ENCODE data around the gene TIMM17B.

Gene TIMM17B

GRCh38 chrX:48918643-48919340 lies 21.2 kb upstream of the TIMM17B start, which contains the start of gene PIM2:
TSS of gene PIM2 (minus strand) at chrX:48919024. CDS start at chrX:48918834, 190 bp downstream.
- DNase-seq (ENCODE audit: low read depth in 2 of 2, low spot score in 1 of 2) = peak; percentile 71 to 84

- no peak for DNase-seq (ENCODE audit: low read depth in 2 of 2, low spot score in 1 of 2)
These were observed 20.7 kb upstream of the TIMM17B start for GRCh38 chrX:48918301-48918642.

DNA sequence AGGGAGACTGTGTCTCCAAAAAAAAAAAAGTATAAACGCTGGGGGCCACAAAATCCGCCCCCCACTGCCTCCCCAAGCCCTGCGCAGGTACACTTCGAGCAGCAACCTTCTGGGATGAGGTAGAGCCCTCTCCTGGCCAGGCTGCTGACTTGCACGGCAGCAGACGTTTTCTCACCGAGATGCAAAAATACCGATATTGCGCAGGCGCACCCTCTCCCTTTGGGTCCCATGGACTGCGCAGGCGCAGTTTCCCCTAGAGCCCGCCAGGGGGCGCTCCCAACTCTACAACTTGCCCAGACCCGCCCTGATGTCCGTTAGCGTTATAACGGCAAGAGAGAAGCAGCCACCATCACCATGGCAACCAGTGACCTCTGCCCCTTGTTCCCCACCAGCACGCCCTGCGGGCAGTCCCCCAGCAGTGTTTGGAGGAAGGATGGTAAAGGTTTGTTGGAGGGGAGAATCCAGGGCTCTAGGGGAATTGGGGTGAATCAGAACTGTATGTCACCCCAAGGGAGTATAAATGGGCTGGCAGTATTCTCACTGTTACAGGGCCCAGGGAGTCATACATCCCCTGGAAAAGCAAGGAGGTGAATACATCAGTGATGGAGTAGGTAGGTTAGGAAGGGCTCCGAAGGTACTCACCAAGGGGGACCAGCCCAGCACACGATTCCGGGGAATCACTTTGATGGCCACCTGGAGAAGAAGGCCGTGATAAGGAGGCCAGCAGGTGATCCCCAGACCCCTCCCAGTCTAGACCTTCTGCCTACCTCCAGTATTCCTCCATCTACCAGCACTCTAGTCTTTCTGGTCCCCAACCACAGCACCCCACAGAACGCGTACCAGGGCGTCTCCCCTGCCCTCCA lies 19.8 kb upstream of the TIMM17B start:
- peak; percentile 61 to 75 for DNase-seq (ENCODE audit: low read depth in 2 of 2, low spot score in 1 of 2)

- DNase-seq (ENCODE audit: low read depth in 2 of 2, low spot score in 1 of 2) = no peak
These were observed 17.3 kb upstream of the TIMM17B start for GRCh38 chrX:48914593-48915493.

DNA sequence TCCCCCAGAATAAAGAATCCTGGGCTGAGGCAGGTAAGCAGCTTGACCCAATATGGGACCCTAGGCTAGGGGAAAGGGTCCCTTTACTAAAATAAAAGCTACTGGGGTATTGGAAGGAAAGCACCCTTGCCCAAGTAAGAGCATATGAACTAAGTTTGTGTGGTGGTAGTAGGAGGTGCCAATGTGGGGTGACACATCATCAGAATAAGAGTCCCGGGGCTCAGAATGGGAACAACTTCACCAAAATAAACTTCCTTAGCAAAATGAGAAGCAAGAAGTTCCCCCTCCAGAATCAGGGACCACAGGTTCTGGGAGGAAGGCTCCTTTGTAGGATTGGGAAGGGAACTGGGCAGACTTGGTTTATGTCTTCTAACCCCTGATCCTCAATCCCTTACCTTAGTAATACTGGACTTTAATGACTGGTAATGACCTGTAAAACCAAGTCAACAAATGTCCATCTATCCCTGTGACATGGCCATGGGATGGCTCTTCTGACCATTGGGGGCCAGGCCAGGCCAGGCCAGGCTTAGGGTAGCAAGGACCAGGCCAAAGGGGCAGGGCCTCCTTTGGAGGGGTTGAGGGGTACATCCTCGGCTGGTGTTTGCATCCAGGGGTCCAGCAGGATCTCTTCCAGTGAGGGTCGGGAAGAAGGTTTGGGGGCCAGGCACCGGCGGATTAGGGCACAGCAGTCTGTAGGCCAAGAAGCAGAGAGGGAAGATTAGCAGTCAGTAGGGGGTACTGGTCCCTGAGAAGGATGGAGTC lies 16.2 kb upstream of the TIMM17B start:
- DNase-seq (ENCODE audit: low read depth in 2 of 2, low spot score in 1 of 2) = no peak

DNA sequence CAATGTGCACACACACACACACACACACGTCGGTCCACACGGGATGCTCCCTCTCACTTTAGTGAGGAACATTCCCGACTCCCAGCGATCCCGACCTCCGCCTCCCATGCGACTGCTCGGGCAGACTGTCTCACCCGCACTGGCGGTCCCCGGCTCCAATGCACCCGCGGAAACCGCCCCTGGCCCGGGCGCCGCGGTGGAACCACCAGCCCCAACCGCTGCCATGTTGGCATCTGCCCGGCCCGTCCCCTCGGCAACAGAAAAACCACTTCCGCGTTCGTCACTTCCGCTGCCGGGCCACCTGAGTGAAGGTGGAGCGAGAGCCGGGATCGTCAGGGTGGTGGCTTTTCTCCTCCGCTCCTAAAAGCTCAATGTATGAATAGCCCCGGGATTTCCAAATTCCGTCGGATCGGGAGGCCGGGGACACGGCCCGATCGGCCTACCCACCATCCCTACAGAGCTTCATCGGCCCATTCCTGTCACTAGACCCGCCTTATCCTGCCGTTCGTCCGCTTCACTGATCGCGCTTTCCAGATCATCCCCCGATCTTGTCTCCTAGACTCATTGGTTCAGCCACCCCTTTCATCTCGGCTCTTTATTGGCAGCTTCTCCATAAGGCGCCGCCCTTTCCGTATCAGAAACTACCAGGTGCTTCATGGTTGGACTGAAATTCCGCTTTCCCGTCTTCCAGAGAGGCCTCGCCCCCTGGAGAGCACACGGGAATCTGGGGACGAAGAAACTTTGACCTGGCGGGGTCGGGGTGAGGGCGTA lies 14.0 kb upstream of the TIMM17B start, which contains the start of gene SLC35A2:
TSS of gene SLC35A2 (minus strand) at position 235 of the 771 bp plus-strand sequence. CDS start at position 225, 10 bp downstream.
- DNase-seq (ENCODE audit: low read depth in 2 of 2, low spot score in 1 of 2) = peak; percentile 79

GRCh38 chrX:48910926-48911411 lies 13.4 kb upstream of the TIMM17B start:
- DNase-seq (ENCODE audit: low read depth in 2 of 2, low spot score in 1 of 2) = no peak

GRCh38 chrX:48909703-48910294 lies 12.2 kb upstream of the TIMM17B start:
- DNase-seq (ENCODE audit: low read depth in 2 of 2, low spot score in 1 of 2) = no peak

DNA sequence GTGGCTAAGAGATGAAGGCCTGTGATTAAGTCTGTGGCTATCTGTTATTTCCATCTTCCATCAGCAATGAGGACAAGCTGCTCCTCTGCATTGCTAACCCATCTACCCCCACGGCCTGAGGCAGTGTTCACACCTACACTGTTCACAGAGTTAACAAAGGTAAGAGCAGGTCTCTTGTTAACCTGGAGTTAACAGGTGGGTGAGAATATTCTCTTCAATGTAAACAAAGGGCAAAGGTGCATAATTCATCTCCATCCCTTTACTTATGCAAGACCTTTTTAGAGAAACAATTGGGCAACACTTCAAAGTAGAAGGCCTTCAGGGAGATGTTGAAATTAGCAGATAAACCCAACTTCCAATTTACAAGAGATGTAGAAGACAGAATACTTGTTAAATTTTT lies 11.0 kb upstream of the TIMM17B start:
- no peak for DNase-seq (ENCODE audit: low read depth in 2 of 2, low spot score in 1 of 2)

DNA sequence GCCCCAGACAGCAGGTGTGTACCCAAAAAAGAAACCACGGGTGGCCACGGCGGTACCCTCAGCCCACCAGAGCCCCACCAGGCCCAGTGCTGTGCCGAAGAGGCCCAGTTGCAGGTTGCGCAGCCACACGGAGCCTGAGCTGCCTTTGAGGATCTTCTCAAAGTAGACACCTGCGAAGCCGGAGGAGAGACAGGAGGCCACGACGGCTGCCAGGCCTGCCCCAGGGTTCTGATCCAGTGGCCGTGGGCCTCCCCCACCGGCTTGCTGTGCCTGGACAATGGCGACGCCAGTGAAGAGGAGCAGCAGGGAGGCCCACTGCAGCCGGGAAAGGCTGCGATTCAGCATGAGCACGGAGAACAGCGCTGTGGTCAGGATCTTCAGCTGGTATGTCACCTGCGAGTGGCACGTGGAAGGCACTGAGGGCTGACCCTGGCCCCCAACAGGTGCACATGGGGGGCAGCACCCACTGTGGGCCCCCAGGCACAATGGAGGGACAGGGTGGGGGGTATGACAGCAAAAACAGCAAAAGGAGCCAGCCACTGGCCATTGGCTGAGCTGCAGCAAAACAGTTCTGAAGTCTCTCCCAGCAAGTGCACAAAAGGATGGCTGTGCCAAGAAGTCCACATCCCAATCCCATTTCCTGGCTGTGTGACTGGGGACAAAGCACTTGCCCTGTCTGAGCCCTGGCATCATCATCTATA lies 7.7 kb upstream of the TIMM17B start:
- no peak for DNase-seq (ENCODE audit: low read depth in 2 of 2, low spot score in 1 of 2)

GRCh38 chrX:48904626-48905025 lies 7.1 kb upstream of the TIMM17B start:
- DNase-seq (ENCODE audit: low read depth in 2 of 2, low spot score in 1 of 2) = no peak

GRCh38 chrX:48904180-48904579 lies 6.6 kb upstream of the TIMM17B start:
- DNase-seq (ENCODE audit: low read depth in 2 of 2, low spot score in 1 of 2) = no peak

GRCh38 chrX:48903290-48903689 lies 5.7 kb upstream of the TIMM17B start:
- no peak for DNase-seq (ENCODE audit: low read depth in 2 of 2, low spot score in 1 of 2)

GRCh38 chrX:48902776-48903175 lies 5.2 kb upstream of the TIMM17B start:
- DNase-seq (ENCODE audit: low read depth in 2 of 2, low spot score in 1 of 2) = no peak

DNA sequence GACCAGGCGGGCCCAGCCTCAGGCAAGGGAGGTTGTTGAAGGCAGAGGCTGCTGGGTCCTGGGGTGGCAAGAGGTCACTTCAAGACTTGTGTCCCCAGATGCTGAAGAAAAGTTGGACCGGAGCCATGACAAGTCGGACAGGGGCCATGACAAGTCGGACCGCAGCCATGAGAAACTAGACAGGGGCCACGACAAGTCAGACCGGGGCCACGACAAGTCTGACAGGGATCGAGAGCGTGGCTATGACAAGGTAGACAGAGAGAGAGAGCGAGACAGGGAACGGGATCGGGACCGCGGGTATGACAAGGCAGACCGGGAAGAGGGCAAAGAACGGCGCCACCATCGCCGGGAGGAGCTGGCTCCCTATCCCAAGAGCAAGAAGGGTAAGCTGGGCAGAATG lies 4.6 kb upstream of the TIMM17B start:
- no peak for DNase-seq (ENCODE audit: low read depth in 2 of 2, low spot score in 1 of 2)

DNA sequence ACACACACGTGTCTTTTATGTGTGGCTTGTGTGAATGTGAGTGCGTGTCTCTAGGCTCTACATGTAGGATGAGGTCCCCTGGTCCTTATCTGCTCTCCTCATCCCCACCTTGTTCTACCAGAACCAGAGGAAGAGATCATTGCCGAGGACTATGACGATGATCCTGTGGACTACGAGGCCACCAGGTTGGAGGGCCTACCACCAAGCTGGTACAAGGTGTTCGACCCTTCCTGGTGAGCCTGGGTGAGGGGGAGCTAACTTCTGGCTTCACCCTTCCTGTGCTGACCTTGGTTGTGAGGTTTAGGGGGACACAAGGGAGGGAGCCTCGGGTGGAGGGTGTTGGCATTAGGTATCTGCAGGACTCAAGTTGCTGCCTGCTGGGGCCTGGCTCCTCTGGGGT lies 3.5 kb upstream of the TIMM17B start:
- DNase-seq (ENCODE audit: low read depth in 2 of 2, low spot score in 1 of 2) = no peak

DNA sequence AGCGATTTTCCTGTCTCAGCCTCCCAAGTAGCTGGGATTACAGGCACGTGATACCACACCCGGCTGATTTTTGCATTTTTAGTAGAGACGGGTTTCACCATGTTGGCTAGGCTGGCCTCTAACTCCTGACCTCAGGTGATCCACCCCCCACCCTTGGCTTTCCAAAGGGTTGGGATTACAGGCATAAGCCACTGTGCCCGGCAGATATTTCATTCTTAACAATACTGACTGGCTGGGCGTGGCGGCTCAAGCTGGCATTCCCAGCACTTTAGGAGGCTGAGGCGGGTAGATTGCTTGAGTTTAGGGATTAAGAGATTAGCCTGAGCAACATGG lies 1.5 kb upstream of the TIMM17B start:
- no peak for DNase-seq (ENCODE audit: low read depth in 2 of 2, low spot score in 1 of 2)

DNA sequence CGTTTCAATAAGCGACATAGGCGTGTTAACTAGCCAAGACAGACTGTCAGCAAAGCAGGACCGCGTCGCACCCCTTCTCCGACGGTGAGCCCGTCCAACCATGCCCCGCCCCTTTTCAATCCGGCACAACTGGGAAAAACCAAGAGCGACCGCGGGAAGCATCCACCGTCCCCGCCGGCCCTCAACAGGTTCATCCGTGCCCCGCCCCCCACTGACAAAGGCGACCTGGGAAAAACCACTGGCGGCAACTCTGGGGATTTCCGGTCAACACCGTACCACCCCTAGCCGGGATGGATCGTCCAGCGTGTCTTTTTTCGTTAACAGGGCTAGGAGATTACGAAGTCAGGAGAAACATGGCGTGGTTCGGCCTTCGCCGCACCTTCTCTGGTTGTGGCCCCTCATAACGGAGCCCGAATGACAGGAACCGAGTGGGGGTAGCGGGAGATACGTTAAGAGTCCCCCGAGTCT lies 377 bp downstream of the TIMM17B start:
- no peak for DNase-seq (ENCODE audit: low read depth in 2 of 2, low spot score in 1 of 2)

- DNase-seq (ENCODE audit: low read depth in 2 of 2, low spot score in 1 of 2) = no peak
These were observed 957 bp downstream of the TIMM17B start for GRCh38 chrX:48896611-48897011.
